Fibroblast of villous mesenchyme (primary cell): ENCODE results near the gene URB1. TPM values are rescaled to one million over a fixed set of nuclear protein-coding genes. Genes with fewer than 3 reads are reported as not detected.

Source experiments
- DNase-seq: peaks from one replicate; pipeline ENCODE4 v3.0.0-alpha.2; 2010; ENCODE audit warnings: low read depth
- H3K4me3 ChIP-seq: 2 replicates; pipeline ENCODE4 v1.5.1; 2011; ENCODE audit warnings: low read depth, mild to moderate bottlenecking, low read length
- total RNA-seq: library from RNA; depleted of rRNA; stranded (reverse); fragments of >200 nt; gene quantifications from 2 replicates; pipeline ENCODE4 v1.2.3, GENCODE V29; 2012
- TF ChIP-seq, protein P1 (sequence below): IDR thresholded peaks from 2 replicates; pipeline ENCODE4 v1.5.1; 2012; ENCODE audit warnings: low read depth, mild to moderate bottlenecking, low read length; ENCODE audit not compliant: insufficient read depth

URB1 gene
- total RNA-seq, 1 donor = 37.1 TPM

DNA sequence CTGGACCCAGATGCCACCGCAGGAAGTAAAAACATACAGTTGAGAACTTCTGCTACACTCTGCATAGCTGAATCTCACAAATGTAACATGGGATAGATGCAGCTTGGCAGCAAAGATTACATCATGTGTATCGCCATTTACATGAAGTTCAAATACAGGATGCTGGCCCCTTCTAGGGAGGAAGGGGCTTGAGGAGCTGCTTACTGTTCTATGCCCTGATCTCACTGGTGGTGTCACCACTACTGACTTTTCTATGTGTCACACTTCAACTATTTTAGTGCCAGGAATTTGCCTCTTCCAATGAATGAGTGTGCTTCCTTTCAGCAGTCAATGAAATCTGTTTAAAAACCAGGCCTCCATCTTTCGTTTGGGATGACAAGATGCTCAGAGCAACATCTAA is 63.0 kb downstream of the URB1 start:
- TF ChIP-seq, protein P1, sequence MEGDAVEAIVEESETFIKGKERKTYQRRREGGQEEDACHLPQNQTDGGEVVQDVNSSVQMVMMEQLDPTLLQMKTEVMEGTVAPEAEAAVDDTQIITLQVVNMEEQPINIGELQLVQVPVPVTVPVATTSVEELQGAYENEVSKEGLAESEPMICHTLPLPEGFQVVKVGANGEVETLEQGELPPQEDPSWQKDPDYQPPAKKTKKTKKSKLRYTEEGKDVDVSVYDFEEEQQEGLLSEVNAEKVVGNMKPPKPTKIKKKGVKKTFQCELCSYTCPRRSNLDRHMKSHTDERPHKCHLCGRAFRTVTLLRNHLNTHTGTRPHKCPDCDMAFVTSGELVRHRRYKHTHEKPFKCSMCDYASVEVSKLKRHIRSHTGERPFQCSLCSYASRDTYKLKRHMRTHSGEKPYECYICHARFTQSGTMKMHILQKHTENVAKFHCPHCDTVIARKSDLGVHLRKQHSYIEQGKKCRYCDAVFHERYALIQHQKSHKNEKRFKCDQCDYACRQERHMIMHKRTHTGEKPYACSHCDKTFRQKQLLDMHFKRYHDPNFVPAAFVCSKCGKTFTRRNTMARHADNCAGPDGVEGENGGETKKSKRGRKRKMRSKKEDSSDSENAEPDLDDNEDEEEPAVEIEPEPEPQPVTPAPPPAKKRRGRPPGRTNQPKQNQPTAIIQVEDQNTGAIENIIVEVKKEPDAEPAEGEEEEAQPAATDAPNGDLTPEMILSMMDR = no peak
- DNase-seq = no peak
- no peak overlapping the region for H3K4me3 ChIP-seq

DNA sequence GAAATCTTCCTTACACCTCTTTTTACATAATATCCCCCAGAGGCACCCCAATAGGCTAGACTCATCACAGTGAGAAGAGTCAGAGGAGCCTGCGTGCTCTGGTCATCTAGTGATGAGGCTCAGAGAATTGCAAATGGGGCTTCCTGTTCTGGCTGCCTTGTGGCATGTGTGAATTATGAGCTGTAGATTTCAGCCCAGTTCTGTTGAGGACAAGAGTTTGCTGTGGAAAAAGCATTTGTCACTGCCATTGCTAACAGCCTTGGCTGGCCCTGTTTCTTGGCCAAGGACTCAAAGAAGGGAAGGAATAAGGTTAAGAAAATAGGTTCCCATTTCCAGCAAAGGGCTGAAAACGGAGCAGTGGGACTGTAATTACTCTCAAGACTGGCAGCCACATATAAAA is 63.5 kb downstream of the URB1 start:
- peak; percentile 24 for DNase-seq
- TF ChIP-seq, protein P1 = no peak
- H3K4me3 ChIP-seq = no peak overlapping the region

- peak; percentile 30 for DNase-seq
- no peak overlapping the region for H3K4me3 ChIP-seq
- TF ChIP-seq, protein P1 = no peak
These were observed 64.2 kb downstream of the URB1 start for GRCh38 chr21:32328595-32328994.

GRCh38 chr21:32325706-32326105 is 67.1 kb downstream of the URB1 start:
- TF ChIP-seq, protein P1 = no peak
- no peak overlapping the region for H3K4me3 ChIP-seq
- no peak for DNase-seq

- DNase-seq = no peak
These were observed 70.1 kb downstream of the URB1 start for GRCh38 chr21:32322676-32323075.

GRCh38 chr21:32322103-32322502 is 70.7 kb downstream of the URB1 start:
- H3K4me3 ChIP-seq = no peak overlapping the region
- TF ChIP-seq, protein P1 = no peak
- DNase-seq = no peak

More at GRCh38 chr21:32322676-32323075, 70.1 kb downstream of the URB1 start:
- TF ChIP-seq, protein P1 = no peak
- no peak overlapping the region for H3K4me3 ChIP-seq

DNA sequence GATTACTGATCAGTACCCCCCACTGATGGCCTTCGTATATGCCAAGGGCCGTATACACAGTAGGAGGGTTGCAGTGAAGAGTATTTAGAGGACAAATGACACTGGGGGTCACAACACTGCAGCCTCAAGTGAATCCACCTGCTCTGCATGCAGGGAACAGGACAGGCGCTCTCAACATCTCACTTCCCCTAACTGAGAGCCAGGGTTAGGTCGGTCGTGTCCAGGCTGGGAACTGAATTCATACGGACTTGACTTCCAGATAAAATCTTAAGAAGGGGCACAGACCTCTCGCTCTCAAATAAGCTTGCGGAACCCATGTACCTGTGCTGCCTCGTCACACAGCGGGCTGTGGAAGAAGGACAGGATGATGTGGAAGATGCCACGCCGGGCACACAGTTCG is 71.3 kb downstream of the URB1 start:
- no peak overlapping the region for H3K4me3 ChIP-seq
- TF ChIP-seq, protein P1 = no peak
- no peak for DNase-seq
